Ovary (tissue), 3 donors: ENCODE data around the gene MYMK.

Experiments used
- EP300 ChIP-seq: sonication (generic); formaldehyde crosslinking; IDR thresholded peaks from one replicate; pipeline ENCODE4 v1.6.1; 2017; ENCODE audit warnings: antibody characterized with exemption
- TF ChIP-seq, protein P1 (sequence below), 3 donors: fragments of 450-650 bp in 2 of 3; fragments of 200-600 bp in 1 of 3; IDR thresholded peaks; one replicate each; pipeline versions ENCODE4 v1.5.1 to v1.8.0; 2016 to 2022; ENCODE audit warnings: antibody characterized with exemption in 3 of 3, mild to moderate bottlenecking in 1 of 3
- donor health status: DM: no; HTN: no; CAD: no.

DNA sequence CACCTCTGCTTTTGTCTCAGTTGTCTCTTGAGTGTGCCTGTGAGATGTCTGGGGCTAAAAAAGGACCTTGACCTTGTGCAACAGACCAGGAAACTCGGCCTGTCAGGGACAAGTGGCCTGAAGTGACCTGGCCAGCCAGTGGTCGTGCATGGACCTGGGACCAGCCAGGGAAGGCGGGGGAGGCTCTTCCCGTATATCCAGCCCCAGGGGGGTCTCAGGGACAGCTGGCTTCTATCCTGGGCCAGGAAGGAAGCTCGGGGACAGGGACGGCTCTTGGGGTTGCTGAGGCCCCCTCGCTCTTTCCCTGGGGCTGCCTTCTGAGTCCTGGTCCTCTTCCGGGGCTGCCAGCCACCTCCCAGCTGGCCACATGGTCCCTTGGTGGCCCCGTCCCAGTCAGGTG lies 6.5 kb upstream of the MYMK start:
- TF ChIP-seq, protein P1, sequence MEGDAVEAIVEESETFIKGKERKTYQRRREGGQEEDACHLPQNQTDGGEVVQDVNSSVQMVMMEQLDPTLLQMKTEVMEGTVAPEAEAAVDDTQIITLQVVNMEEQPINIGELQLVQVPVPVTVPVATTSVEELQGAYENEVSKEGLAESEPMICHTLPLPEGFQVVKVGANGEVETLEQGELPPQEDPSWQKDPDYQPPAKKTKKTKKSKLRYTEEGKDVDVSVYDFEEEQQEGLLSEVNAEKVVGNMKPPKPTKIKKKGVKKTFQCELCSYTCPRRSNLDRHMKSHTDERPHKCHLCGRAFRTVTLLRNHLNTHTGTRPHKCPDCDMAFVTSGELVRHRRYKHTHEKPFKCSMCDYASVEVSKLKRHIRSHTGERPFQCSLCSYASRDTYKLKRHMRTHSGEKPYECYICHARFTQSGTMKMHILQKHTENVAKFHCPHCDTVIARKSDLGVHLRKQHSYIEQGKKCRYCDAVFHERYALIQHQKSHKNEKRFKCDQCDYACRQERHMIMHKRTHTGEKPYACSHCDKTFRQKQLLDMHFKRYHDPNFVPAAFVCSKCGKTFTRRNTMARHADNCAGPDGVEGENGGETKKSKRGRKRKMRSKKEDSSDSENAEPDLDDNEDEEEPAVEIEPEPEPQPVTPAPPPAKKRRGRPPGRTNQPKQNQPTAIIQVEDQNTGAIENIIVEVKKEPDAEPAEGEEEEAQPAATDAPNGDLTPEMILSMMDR (IDR thresholded peaks at IDR 0.05) = no peak
- no peak for TF ChIP-seq EP300
